ES-I3 (cell line): ENCODE data around the gene SEC24A.
"Not testable (repeated sequence)": the region's sequence is repeated elsewhere in the genome, so short reads cannot be mapped to it uniquely, and the experiment has no call there.

Experiments
- H3K36me3 ChIP-seq: 2 replicates; pipeline ENCODE4 v1.6.1; 2013; ENCODE audit warnings: mild to moderate bottlenecking, low read length, control low read depth, moderate library complexity; ENCODE audit not compliant: insufficient read depth
- H3K4me1 ChIP-seq: 2 replicates; pipeline ENCODE4 v1.6.1; 2013; ENCODE audit warnings: mild to moderate bottlenecking, control low read depth, low read length; ENCODE audit not compliant: insufficient read depth
- H3K9ac ChIP-seq: 2 replicates; pipeline ENCODE4 v1.6.1; 2013; ENCODE audit warnings: low read depth, mild to moderate bottlenecking, low read length, moderate library complexity
- H3K9me3 ChIP-seq: 2 replicates; pipeline ENCODE4 v1.6.1; 2013; ENCODE audit warnings: mild to moderate bottlenecking, low read length, moderate library complexity; ENCODE audit not compliant: control insufficient read depth, insufficient read depth

SEC24A gene

DNA sequence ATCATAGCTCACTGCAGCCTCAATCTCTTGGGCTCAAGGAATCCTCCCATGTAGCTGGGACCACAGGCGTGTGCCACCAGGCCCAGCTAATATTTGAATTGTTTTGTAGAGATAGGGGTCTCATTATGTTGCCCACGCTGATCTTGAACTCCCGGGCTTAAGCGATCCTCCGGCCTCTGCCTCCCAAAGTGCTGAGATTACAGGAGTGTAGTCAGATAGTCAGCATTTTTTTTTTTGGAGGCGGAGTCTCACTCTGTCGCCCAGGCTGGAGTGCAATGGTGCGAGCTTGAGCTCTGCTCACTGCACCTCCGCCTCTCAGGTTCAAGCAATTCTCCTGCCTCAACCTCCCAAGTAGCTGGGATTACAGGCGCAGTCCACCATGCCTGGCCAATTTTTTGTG, 14.4 kb upstream of the SEC24A start:
- Histone ChIP-seq H3K36me3 (no peaks in the 10 kb centered on the region), H3K9me3 (no peaks in the 10 kb centered on the region), H3K9ac (no peak overlapping the region), H3K4me1 (peaks cover 6% of the 10 kb centered on the region; the same call in 1 of the 2 replicates)

DNA sequence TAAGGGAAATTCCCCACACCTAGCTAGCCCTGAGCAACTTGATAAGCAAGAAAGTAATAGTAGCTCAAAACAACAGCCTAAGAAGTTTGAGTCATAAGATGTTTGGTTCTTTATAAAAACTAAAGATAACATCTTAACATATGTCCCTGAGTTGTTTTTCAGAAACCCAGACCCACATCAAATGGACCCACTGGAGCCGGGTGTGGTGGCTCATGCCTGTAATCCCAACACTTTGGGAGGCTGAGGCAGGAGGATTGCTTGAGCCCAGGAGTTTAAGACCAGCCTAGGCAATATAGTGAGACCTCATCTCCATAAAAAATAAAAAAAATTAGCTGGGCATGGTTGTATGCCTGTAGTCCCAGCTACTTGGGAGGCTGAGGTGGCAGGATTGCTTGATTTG, 13.2 kb upstream of the SEC24A start:
- not testable (repeated sequence) for H3K9me3 ChIP-seq, H3K4me1 ChIP-seq, H3K36me3 ChIP-seq, H3K9ac ChIP-seq

DNA sequence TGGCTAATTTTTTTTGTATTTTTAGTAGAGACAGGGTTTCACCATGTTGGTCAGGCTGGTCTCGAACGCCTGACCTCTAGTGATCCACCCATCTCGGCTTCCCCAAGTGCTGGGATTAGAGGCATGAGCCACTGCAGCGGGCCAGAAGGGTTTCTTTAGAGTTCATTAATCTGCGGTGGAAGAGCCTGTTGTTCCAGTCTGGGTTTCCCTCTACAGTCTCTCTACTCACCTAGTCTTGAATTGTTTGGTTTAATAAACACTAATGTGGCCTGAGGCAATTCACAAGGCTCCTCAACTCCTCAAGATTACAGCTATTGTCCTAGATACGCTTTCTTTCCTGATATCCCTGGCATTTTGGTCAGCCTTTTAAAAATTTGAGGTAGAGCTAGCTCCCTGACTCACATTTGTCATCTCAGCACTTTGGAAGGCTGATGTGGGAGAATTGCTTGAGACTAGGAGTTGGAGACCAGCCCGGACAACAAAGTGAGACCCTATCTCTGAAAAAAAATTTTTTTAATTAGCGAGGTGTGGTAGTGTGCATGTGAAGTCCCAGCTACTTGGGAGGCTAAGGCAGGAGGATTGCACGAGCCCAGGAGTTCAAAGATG, 11.4 kb upstream of the SEC24A start:
- Histone ChIP-seq H3K9ac (no peak overlapping the region), H3K9me3 (no peaks in the 10 kb centered on the region), H3K36me3 (no peaks in the 10 kb centered on the region), H3K4me1 (peaks cover 6% of the 10 kb centered on the region; the same call in 1 of the 2 replicates)

DNA sequence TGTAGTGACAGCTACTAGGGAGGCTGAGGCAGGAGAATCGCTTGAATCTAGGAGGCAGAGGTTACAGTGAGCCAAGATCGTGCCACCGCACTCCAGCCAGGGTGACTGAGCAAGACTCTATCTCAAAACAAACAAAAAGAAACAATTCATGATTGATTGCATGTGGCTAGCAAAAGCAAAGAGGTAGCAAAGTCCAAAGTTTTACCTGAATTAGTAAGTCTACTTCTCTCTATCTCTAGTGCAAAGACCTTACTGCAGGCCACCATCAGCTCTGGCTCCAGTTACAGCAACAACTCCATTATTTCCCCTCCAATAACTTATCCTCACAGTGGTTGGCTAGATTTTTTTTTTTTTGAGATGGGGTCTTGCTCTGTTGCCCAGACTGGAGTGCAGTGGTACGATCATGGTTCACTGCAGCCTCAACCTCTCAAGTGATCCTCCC, 9.8 kb upstream of the SEC24A start:
- no peak overlapping the region for H3K9ac ChIP-seq
- H3K9me3 ChIP-seq = no peaks in the 10 kb centered on the region
- no peaks in the 10 kb centered on the region for H3K36me3 ChIP-seq
- H3K4me1 ChIP-seq = peaks cover 6% of the 10 kb centered on the region; the same call in 1 of the 2 replicates

DNA sequence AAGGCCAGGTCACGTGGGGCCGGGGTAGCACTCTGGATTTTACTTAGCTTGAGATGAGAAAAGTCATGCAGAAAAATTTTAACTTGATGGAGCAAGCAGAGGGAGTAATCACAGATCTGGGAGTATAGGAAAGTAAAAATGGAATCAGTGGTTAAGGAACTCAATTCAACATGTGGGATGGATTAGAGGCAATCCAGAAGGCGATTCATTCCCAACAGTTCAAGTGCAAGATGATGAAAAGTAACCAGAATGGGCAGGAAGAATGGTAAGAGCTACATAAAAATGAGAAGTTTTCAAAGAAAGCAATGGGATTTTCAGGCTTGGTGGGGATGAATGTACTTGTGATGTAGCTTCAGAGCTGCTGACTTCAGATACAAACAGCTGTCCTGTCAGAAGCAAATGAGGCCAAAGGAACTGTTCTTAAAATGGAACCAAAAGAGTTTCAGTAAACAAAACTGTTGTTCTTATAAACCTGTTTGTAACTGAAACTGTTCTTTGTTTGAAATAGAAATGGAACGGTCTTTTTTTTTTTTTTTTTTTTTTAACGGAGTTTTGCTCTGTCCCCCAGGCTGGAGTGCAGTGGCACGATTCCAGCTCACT, 5.6 kb upstream of the SEC24A start:
- Histone ChIP-seq H3K9me3 (no peaks in the 10 kb centered on the region), H3K9ac (no peak overlapping the region), H3K36me3 (no peaks in the 10 kb centered on the region), H3K4me1 (no peaks in the 10 kb centered on the region)

DNA sequence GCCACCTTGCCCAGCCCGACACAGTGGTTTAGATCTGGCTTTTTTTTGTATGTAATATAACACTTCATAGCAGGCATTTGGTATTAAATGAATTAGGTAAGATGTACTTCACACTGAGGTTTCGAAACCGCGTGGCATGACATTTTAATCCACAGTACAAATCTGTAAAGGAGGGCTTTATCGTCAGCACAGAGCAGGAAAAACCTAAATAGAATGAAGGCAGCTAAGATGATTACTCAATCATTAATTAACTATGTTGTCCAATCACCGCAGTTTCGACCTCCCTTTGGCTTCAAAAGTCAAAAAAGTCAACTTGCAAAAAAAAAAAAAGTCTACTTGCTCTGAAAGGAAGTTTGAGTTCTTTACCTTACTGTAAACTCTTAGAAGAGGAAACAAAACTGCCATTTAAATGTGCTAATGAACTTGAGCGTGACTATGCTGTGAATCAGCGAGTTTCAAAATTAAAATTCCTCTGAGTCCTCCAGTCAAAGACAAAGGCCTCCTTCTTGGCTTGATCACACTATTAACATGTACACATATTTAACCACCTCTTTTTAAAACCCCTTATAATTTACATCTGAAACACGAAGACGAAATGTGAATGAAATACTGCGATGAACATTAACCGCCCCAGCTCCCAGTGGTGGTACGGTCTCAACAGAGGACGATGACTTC, 698 bp upstream of the SEC24A start:
- H3K4me1 ChIP-seq = no peaks in the 10 kb centered on the region
- no peaks in the 10 kb centered on the region for H3K36me3 ChIP-seq
- H3K9me3 ChIP-seq = no peaks in the 10 kb centered on the region
- H3K9ac ChIP-seq = peak overlapping the region; percentile 95

DNA sequence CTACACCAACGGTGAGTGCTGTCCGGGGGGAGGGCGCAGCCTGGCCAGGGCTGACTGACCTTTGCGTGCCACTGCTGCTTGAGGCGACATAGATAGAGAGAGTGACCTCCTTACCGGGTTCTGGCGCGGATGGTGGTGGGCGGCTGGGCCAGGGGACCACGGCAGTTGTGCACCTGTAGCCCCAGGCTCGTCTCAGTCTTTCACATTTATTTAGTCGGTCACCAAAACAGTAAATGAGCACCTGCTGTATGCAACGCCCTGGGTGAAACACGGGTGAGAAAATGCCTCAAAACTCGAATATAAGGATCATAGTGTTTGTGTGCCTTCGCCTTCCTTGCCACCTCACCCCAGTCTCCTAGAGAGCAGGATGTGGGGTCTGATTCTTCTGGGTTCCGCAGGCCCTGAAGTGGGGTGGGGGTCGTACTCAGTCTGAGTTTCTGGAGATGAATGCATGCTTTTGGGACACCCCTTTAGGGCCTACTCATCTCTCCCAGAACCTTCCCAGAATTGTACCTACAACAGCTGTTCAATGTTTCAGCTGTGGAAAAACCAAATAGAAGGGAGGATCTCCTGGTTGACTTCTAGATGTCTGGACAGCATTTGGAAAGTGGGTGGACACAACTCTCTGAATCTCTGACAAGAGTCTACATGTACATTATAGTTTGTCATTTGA, 714 bp downstream of the SEC24A start:
- H3K4me1 ChIP-seq = no peaks in the 10 kb centered on the region
- H3K36me3 ChIP-seq = no peaks in the 10 kb centered on the region
- no peaks in the 10 kb centered on the region for H3K9me3 ChIP-seq
- H3K9ac ChIP-seq = peak overlapping the region; percentile 95

DNA sequence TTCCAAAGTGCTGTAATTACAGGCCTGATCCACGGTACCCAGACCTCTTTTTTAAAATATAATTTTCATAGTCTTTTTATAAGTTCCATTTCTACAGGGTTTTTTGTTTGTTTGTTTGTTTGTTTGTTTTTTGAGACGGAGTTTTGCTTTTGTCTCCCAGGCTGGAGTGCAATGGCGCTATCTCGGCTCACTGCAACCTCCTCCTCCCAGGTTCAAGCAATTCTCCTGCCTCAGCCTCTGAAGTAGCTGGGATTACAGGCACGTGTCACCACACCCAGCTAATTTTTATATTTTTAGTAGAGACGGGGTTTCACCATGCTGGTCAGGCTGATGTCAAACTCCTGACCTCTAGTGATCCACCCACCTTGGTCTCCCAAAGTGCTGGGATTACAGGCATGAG, 2.1 kb downstream of the SEC24A start:
- not testable (repeated sequence) for H3K9me3 ChIP-seq, H3K4me1 ChIP-seq, H3K9ac ChIP-seq, H3K36me3 ChIP-seq

DNA sequence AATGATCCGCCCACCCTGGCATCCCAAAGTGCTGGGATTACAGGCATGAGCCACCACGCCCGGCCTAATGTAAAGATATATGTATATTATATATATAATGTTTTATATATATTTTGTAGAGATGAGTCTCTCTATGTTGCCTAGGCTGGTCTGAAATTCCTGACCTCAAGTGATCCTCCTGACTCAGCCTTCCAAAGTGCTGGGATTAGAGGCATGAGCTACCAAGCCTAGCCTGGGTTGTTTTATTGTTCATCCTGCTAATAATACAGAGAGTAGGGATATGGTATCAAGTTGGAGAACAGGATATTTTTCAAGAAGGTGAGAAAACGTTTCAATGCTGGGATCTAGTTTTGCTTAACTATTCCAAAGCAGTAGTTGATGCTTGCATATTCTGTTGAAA, 2.9 kb downstream of the SEC24A start:
- Histone ChIP-seq H3K9ac (no peak overlapping the region), H3K9me3 (no peaks in the 10 kb centered on the region), H3K4me1 (no peaks in the 10 kb centered on the region), H3K36me3 (no peaks in the 10 kb centered on the region)

DNA sequence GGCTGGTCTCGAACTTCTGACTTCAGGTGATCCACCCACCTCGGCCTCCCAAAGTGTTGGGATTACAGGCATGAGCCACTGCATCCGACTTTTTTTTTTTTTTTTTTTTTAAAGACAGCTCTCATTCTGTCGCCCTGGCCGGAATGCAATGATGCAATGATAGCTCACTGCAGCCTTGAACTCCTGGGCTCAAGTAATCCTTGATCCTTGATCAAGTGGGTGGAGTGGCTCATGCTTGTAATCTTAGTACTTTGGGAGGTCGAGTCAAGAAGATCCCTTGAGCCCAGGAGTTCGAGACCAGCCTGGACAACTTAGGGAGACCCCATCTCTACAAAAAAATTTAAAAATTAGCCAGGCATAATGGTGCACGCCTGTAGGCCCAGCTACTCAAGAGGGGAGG, 8.1 kb downstream of the SEC24A start:
- H3K4me1 ChIP-seq = no peaks in the 10 kb centered on the region
- no peak overlapping the region for H3K9ac ChIP-seq
- no peaks in the 10 kb centered on the region for H3K9me3 ChIP-seq
- peaks cover 5% of the 10 kb centered on the region for H3K36me3 ChIP-seq

DNA sequence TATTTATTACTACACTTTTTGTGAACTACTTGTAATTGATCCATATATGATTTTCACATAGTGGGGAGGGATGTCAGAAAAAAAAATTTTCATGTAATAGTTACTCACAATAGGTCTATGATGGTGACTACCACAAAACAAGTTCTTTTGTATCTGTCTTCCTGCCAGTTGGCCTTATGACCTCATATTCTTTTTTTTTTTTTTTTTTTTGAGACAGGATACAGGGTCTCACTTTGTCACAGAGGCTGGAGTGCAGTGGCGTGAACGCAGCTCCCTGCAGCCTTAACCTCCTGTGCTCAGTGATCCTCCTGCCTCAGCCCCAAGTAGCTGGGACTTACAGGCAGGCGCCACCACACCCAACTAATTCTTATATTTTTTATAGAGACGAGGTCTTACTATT, 10.9 kb downstream of the SEC24A start:
- H3K9ac ChIP-seq = no peak overlapping the region
- no peaks in the 10 kb centered on the region for H3K9me3 ChIP-seq
- peaks cover 14% of the 10 kb centered on the region for H3K36me3 ChIP-seq
- H3K4me1 ChIP-seq = no peaks in the 10 kb centered on the region

DNA sequence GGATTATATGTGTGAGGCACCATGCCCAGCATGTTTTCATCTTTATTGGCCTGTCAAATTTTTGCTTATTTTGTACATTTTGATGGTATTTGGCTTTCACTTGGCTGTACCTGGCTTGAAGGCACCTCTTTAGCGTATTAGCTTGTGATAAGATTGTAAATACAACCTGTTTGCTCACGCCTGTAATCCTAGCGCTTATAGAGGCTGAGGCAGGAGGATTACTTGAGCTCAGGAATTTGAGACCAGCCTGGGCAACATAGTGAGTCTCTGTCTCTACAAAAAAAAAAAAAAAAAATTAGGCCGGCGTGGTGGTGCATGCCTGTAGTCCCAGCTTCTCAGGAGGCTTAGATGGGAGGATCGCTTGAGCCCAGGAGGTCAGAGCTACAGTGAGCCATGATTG, 11.3 kb downstream of the SEC24A start:
- Histone ChIP-seq H3K9me3 (no peaks in the 10 kb centered on the region), H3K36me3 (peaks cover 14% of the 10 kb centered on the region), H3K9ac (no peak overlapping the region), H3K4me1 (no peaks in the 10 kb centered on the region)

DNA sequence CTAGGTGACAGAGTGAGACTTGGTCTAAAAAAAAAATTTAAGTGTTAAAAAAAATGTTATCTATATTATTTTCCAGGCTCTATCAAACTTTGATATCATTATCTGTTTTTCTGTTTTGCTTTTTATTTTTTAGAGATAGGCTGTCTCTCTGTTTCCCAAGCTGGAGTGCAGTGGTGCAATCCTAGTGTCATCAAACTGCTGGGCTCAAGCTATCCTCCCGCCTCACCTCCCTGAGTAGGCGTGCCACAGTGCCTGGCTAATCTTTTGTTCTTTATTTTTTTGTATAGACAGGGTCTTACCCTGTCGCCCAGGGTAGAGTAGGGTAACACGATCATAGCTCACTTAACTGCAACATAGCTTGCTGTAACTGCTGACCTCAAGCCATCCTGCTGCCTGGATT, 14.4 kb downstream of the SEC24A start:
- Histone ChIP-seq H3K36me3 (peaks cover 16% of the 10 kb centered on the region), H3K9ac (no peak overlapping the region), H3K4me1 (no peaks in the 10 kb centered on the region), H3K9me3 (no peaks in the 10 kb centered on the region)

DNA sequence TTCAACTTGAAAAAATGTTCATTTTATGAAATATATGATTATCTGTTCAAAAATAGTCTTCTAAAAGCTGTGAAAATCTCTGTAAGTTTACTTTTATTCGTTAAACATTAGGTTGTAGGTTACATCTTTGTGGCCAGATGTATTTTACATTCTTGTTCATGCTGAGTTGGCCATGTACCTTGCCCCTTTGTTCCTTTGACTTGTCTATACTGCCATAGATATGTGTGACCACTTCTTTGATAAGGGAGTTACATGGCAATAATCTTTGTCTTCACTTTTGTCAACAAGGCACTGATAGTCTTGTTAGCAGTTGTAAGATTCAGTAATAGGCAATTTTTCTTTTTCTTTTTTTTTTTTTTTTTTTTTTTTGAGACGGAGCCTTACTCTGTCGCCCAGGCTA, 15.9 kb downstream of the SEC24A start:
- Histone ChIP-seq H3K9me3 (no peaks in the 10 kb centered on the region), H3K36me3 (peaks cover 16% of the 10 kb centered on the region), H3K9ac (no peak overlapping the region), H3K4me1 (no peaks in the 10 kb centered on the region)

DNA sequence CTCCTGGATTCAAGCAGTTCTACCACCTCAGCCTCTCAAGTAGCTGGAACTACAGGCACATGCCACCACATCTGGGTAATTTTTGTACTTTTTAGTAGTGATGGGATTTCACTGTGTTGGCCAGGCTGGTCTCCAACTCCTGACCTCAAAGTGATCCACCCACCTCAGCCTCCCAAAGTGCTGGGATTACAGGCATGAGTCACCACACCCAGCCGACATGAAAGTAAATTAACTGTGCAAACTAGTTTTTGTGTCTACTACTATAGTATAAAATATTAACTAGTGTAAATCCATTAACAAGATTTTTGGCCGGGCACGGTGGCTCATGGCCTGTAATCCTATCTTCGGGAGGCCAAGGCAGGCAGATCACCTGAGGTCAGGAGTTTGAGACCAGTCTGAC, 25.0 kb downstream of the SEC24A start:
- H3K9me3 ChIP-seq, H3K9ac ChIP-seq, H3K36me3 ChIP-seq, H3K4me1 ChIP-seq: not testable (repeated sequence)
